ENCODE measurements around the gene EFCAB14. TPM values are rescaled to one million over a fixed set of nuclear protein-coding genes. Genes with fewer than 3 reads are reported as not detected.
"Not testable (repeated sequence)": the region's sequence is repeated elsewhere in the genome, so short reads cannot be mapped to it uniquely, and the experiment has no call there.

EFCAB14 gene
- total and polyA plus RNA-seq, 2 experiments from 2014 or later = 23.3 to 49.0 TPM

- Histone ChIP-seq H2AFZ (peak within 1 kb of the TSS; percentile 78), H3K4me1 (ENCODE audit: insufficient read depth) (peaks cover 23% of the 10 kb centered on the region), H3F3A (replicated peaks; ENCODE audit: low read depth) (no peaks in the 10 kb centered on the region), H3K4me2 (peak within 1 kb of the TSS; percentile 99), H3K4me3 (peak within 1 kb of the TSS; percentile 92), H3K27me3 (ENCODE audit: insufficient read depth) (no peaks in the 10 kb centered on the region), H3K27ac (ENCODE audit: low read depth) (no peak within 1 kb of the TSS; the same call in 1 of the 2 replicates), H4K20me1 (replicated peaks; ENCODE audit: insufficient read depth) (peaks cover 6% of the 10 kb centered on the region; the same call in 1 of the 2 replicates), H3K9me2 (ENCODE audit: insufficient read depth) (no peaks in the 10 kb centered on the region), H3K36me3 (ENCODE audit: insufficient read depth) (peaks cover 4% of the 10 kb centered on the region), H3K79me2 (replicated peaks; ENCODE audit: insufficient read depth) (peaks cover 16% of the 10 kb centered on the region)
- Mint-ChIP-seq H3K36me3 (ENCODE audit: low read depth) (peaks cover 20% of the 10 kb centered on the region; the same call in 2 of the 3 replicates), H3K27me3 (ENCODE audit: insufficient read depth, low read depth, poor library complexity) (no peaks in the 10 kb centered on the region), H3K4me3 (peak within 1 kb of the TSS; percentile 78; the same call in 2 of the 3 replicates), H3K4me1 (peaks cover 19% of the 10 kb centered on the region), H3K9me3 (no peaks in the 10 kb centered on the region), H3K27ac (no peak within 1 kb of the TSS)
- ATAC-seq = peak; percentile 87
- TF ChIP-seq JUNB (IDR thresholded peaks at IDR 0.05; ENCODE audit: unreplicated experiment) = no peak
- TF ChIP-seq POLR2AphosphoS5 (IDR thresholded peaks at IDR 0.05; ENCODE audit: low read depth) = peak; percentile 78
- 0 out of 4 replicates have a peak, but pooled peaks of 1 of the 2 experiments have one; percentile 1 for TF ChIP-seq CTCF (conservative IDR thresholded peaks at IDR 0.05; ENCODE audit: low read depth in 2 of 2)
- no peak for TF ChIP-seq REST (IDR thresholded peaks at IDR 0.05; ENCODE audit: unreplicated experiment)
- no peak for TF ChIP-seq EZH2phosphoT487 (IDR thresholded peaks at IDR 0.05; ENCODE audit: unreplicated experiment)
- DNase-seq (ENCODE audit: low spot score) = peak; percentile 94
Observed at GRCh38 chr1:46667782-46668760, 50.8 kb downstream of the EFCAB14 start, which contains the start of gene ATPAF1. Gene ATPAF1 (minus strand): TSS chr1:46668364. CDS start chr1:46668322, 42 bp downstream.

GRCh38 chr1:46665983-46666382, 52.9 kb downstream of the EFCAB14 start:
- Mint-ChIP-seq H3K27me3 (ENCODE audit: insufficient read depth, low read depth, poor library complexity) (no peaks in the 10 kb centered on the region), H3K36me3 (ENCODE audit: low read depth) (peaks cover 25% of the 10 kb centered on the region; the same call in 2 of the 3 replicates), H3K4me3 (peak overlapping the region; percentile 10; the same call in 1 of the 3 replicates), H3K27ac (no peak overlapping the region), H3K4me1 (peaks cover 19% of the 10 kb centered on the region), H3K9me3 (no peaks in the 10 kb centered on the region)
- Histone ChIP-seq H3K27me3 (ENCODE audit: insufficient read depth) (no peaks in the 10 kb centered on the region), H3K9me2 (ENCODE audit: insufficient read depth) (no peaks in the 10 kb centered on the region), H3K4me1 (ENCODE audit: insufficient read depth) (peaks cover 23% of the 10 kb centered on the region), H3K27ac (ENCODE audit: low read depth) (no peak overlapping the region), H3K4me3 (peak overlapping the region; percentile 92), H3K4me2 (peak overlapping the region; percentile 99), H4K20me1 (replicated peaks; ENCODE audit: insufficient read depth) (peaks cover 9% of the 10 kb centered on the region; the same call in 1 of the 2 replicates), H3K79me2 (replicated peaks; ENCODE audit: insufficient read depth) (peaks cover 20% of the 10 kb centered on the region), H2AFZ (no peak overlapping the region), H3K36me3 (ENCODE audit: insufficient read depth) (peaks cover 4% of the 10 kb centered on the region), H3F3A (replicated peaks; ENCODE audit: low read depth) (no peaks in the 10 kb centered on the region)
- peak in 1 of 2 experiments; percentile 22; a peak in 1 of 4 replicates for TF ChIP-seq CTCF (conservative IDR thresholded peaks at IDR 0.05; ENCODE audit: low read depth in 2 of 2)
- no peak for TF ChIP-seq ETS1 (IDR thresholded peaks at IDR 0.05)
- ATAC-seq = peak; percentile 39
- peak; percentile 53 for DNase-seq (ENCODE audit: low spot score)

- not testable (repeated sequence) for H3K9me3 Mint-ChIP-seq; H3K27me3 ChIP-seq (ENCODE audit: insufficient read depth); H3K4me2 ChIP-seq; DNase-seq (ENCODE audit: low spot score); ATAC-seq; H2AFZ ChIP-seq; H3K4me3 ChIP-seq; H3K27me3 Mint-ChIP-seq (ENCODE audit: insufficient read depth, low read depth, poor library complexity); H3K36me3 ChIP-seq (ENCODE audit: insufficient read depth); H3K27ac ChIP-seq (ENCODE audit: low read depth); H3F3A ChIP-seq (replicated peaks; ENCODE audit: low read depth); H3K9me2 ChIP-seq (ENCODE audit: insufficient read depth); H3K4me3 Mint-ChIP-seq; H3K27ac Mint-ChIP-seq
- Histone ChIP-seq H3K79me2 (replicated peaks; ENCODE audit: insufficient read depth) (peaks cover 20% of the 10 kb centered on the region), H4K20me1 (replicated peaks; ENCODE audit: insufficient read depth) (peaks cover 17% of the 10 kb centered on the region; the same call in 1 of the 2 replicates), H3K4me1 (ENCODE audit: insufficient read depth) (peaks cover 23% of the 10 kb centered on the region)
- Mint-ChIP-seq H3K4me1 (peaks cover 19% of the 10 kb centered on the region), H3K36me3 (ENCODE audit: low read depth) (peaks cover 25% of the 10 kb centered on the region; the same call in 2 of the 3 replicates)
Observed at GRCh38 chr1:46662919-46663318, 56.0 kb downstream of the EFCAB14 start.
